ENCODE results near the gene ARHGAP26.

Gene ARHGAP26

DNA sequence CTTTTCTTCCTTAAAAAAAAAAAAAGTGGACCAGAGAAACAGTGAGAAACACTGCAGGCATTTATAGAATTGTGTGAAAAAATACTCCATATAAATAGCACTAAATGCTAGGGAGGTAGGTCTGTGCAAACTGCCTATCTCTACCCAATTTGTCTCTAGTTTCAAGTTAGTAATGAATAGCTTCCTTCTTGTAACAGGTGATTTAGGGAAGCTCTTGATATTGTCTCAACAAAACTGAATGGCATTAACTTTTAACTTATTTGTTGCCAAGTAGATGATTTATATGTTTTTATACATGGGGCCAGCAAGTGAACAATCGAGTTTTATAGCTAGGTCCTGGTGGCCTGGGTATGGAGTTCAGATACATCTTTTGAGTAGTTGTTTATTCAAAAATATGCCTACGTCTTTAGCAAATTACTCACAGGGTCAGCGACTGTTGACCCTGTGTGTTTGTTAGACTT is 349.7 kb downstream of the ARHGAP26 start:
- Histone ChIP-seq H3K4me1 (peaks cover 0 to 15% (median 9%) of the 10 kb centered on the region in 4 donors), H3K27ac (no peak overlapping the region), H3K27me3 (no peaks in the 10 kb centered on the region), H3K36me3 (no peaks in the 10 kb centered on the region), H3K9me3 (no peaks in the 10 kb centered on the region), H3K4me3 (no peak overlapping the region)
- DNase-seq: no peak
- TF ChIP-seq, protein P1, sequence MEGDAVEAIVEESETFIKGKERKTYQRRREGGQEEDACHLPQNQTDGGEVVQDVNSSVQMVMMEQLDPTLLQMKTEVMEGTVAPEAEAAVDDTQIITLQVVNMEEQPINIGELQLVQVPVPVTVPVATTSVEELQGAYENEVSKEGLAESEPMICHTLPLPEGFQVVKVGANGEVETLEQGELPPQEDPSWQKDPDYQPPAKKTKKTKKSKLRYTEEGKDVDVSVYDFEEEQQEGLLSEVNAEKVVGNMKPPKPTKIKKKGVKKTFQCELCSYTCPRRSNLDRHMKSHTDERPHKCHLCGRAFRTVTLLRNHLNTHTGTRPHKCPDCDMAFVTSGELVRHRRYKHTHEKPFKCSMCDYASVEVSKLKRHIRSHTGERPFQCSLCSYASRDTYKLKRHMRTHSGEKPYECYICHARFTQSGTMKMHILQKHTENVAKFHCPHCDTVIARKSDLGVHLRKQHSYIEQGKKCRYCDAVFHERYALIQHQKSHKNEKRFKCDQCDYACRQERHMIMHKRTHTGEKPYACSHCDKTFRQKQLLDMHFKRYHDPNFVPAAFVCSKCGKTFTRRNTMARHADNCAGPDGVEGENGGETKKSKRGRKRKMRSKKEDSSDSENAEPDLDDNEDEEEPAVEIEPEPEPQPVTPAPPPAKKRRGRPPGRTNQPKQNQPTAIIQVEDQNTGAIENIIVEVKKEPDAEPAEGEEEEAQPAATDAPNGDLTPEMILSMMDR (IDR thresholded peaks at IDR 0.05): no peak
- intact Hi-C loops (cut with DNase I; ENCODE audit: low total_unique reads): no loop called here

DNA sequence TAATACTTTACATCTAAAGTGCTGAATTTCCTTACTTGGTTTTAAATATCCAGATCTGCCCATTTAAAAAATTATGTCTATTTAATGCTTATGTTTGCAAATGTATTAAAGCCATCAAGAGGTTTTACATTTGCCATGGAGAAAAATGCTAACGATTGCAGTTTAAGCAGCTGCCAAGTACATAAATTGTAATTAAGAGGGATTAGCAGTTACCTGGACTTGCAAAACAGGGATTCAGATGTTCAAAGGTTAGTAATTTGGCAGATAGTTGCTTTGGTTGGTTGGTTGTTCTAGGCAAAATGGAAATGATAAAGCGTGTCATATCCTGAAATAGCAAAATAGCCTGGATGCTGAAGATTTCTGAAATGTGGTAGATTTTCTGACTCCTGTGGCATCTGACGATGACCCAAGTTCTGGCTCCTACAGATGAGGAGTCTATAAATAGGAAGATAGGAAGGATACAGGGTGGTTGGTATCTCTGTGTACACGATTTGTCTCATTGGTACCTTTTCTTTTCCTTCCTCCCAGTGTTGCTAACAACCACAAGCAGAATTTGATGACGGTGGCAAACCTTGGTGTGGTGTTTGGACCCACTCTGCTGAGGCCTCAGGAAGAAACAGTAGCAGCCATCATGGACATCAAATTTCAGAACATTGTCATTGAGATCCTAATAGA is 350.4 kb downstream of the ARHGAP26 start:
- peaks cover 0 to 15% (median 9%) of the 10 kb centered on the region in 4 donors for H3K4me1 ChIP-seq
- H3K9me3 ChIP-seq: no peaks in the 10 kb centered on the region
- intact Hi-C loops (cut with DNase I; ENCODE audit: low total_unique reads): no loop called here
- H3K4me3 ChIP-seq: no peak overlapping the region
- no peak for DNase-seq
- TF ChIP-seq, protein P1 (IDR thresholded peaks at IDR 0.05): no peak
- H3K27me3 ChIP-seq: no peaks in the 10 kb centered on the region
- no peak overlapping the region for H3K27ac ChIP-seq
- no peaks in the 10 kb centered on the region for H3K36me3 ChIP-seq

DNA sequence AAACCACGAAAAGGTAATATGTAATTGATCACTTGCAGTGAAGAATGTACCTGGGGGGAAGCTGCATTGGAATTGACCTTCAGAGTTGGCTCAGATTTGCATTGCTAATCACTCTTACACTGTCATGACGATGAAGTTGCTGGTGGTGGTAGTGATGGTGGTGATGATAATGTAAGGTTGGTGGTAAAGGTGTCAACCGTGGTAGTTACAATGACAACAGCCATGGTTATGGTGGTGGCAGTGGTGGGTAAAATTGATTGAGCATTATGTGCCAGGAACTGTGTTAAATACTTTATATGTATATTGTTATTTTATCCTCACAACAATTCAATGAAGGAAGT is 350.9 kb downstream of the ARHGAP26 start:
- no peak overlapping the region for H3K4me3 ChIP-seq
- H3K9me3 ChIP-seq: no peaks in the 10 kb centered on the region
- H3K27me3 ChIP-seq: no peaks in the 10 kb centered on the region
- no peak overlapping the region for H3K27ac ChIP-seq
- DNase-seq: no peak
- peaks cover 0 to 15% (median 9%) of the 10 kb centered on the region in 4 donors for H3K4me1 ChIP-seq
- H3K36me3 ChIP-seq: no peaks in the 10 kb centered on the region
- TF ChIP-seq, protein P1 (IDR thresholded peaks at IDR 0.05): no peak
- intact Hi-C loops (cut with DNase I; ENCODE audit: low total_unique reads): no loop called here

DNA sequence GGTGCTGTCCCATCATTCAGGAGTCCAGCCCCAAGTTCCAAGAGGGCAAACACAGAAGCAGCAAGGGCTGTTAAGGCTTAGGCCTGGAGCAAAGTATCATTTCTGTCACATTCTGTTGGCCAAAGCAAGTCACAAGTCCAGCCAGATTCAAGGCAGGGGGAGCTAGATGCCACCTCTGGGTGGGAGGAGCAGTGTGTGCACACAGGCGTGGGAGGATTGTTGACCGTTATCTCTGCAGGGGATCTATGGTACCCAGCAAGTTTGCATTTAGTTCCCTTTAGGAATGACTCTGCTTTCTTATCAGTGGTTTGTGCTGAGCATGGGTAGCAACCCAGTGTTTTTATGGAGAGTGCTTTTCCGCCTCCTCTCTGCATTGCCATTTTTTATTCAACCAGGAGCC is 354.4 kb downstream of the ARHGAP26 start:
- DNase-seq: no peak
- intact Hi-C loops (cut with DNase I; ENCODE audit: low total_unique reads): no loop called here

DNA sequence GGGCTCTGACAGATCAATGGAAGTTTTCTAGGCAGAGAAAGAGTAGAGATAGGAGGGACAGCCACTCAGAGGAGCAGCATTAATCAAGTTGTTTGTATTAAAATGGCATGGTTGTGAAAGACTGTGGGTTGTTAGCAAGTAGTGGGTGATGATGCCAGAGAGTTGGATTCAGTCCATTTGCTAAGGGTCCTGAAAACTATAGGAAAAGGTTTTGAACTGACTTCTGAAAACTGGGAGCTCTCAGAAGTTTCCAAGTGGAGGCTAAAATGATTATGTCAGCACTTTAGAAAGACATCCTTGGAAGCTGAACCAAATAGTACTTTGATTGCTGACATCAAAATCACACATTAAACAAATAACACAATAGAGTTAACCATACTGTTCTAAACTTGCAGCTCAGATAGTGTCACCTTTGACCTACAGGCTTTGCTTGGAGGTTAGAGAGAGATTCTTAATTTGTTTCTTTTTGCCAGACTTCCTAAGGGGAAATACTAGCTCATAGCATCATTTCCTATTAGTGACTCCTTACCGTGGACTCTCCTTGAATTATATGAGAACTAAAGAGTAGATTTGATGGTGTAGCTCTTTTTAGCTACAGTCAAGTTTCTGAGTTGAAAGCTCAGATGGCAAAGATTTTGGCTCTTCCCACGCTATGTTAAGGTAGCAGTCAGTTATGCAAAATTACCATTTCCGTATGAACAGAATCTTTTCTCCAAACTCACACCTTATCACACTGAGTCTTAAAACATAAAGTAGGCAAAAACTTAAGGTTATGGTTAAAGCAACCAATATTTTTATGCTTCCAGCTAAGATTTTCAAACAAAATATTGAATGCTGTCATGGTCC is 356.2 kb downstream of the ARHGAP26 start:
- no peaks in the 10 kb centered on the region for H3K36me3 ChIP-seq
- TF ChIP-seq, protein P1 (IDR thresholded peaks at IDR 0.05): no peak

More for the DNA sequence above, 354.4 kb downstream of the ARHGAP26 start:
- Histone ChIP-seq H3K27ac (no peak overlapping the region), H3K4me1 (peaks cover 0 to 15% (median 8%) of the 10 kb centered on the region in 4 donors), H3K9me3 (no peaks in the 10 kb centered on the region), H3K27me3 (no peaks in the 10 kb centered on the region), H3K4me3 (no peak overlapping the region), H3K36me3 (no peaks in the 10 kb centered on the region)
- TF ChIP-seq, protein P1 (IDR thresholded peaks at IDR 0.05): no peak

More for the DNA sequence above, 356.2 kb downstream of the ARHGAP26 start:
- no peaks in the 10 kb centered on the region for H3K27me3 ChIP-seq
- H3K4me3 ChIP-seq: no peak overlapping the region
- no peaks in the 10 kb centered on the region for H3K9me3 ChIP-seq
- no peak overlapping the region for H3K27ac ChIP-seq
- no peak for DNase-seq
- peaks cover 0 to 8% (median 6%) of the 10 kb centered on the region in 4 donors for H3K4me1 ChIP-seq
- intact Hi-C loops (cut with DNase I; ENCODE audit: low total_unique reads): no loop called here
